H1 (cell line): Measurements from ENCODE around the gene CORO2B. TPM values are rescaled to one million over a fixed set of nuclear protein-coding genes. Genes with fewer than 3 reads are reported as not detected.

ENCODE experiments used
- KDM4A ChIP-seq: IDR thresholded peaks from one replicate; pipeline ENCODE4 v1.7.1; 2012; ENCODE audit warnings: low read depth, mild to moderate bottlenecking, moderate library complexity, low read length, inconsistent platforms; ENCODE audit not compliant: severe bottlenecking
- KDM5A ChIP-seq: fragments of 200-600 bp; IDR thresholded peaks from 2 replicates; pipeline ENCODE4 v1.7.1; 2012; ENCODE audit warnings: mild to moderate bottlenecking, low read length, inconsistent platforms, mixed read lengths
- SAP30 ChIP-seq: fragments of 300-600 bp; sonication (generic); IDR thresholded peaks from 2 replicates; pipeline ENCODE4 v1.7.1; 2012; ENCODE audit warnings: low read length, moderate library complexity, mild to moderate bottlenecking, inconsistent platforms; ENCODE audit not compliant: insufficient read depth, insufficient replicate concordance
- SIRT6 ChIP-seq: IDR thresholded peaks from one replicate; pipeline ENCODE4 v1.7.1; 2012; ENCODE audit warnings: low read length, inconsistent platforms
- polyA plus RNA-seq, 7 experiments: library from polyadenylated mRNA; depleted of rRNA in 3 of 7; stranded (reverse) in 5 of 7; unstranded in 2 of 7; fragments of >200 nt in 5 of 7; fragments of 200-250 nt in 2 of 7; gene quantifications; 1 replicate in 5 of 7; 2 replicates in 1 of 7; 4 replicates in 1 of 7; pipeline versions ENCODE4 v1.2.1 to v1.2.3, GENCODE V29; 2011 to 2013; ENCODE audit warnings: missing spikeins in 2 of 7, mixed read lengths in 2 of 7
- total RNA-seq: library from RNA; stranded (reverse); fragmentation: NEBNext Ultra II Directional; extraction: Animal tissue kit (Norgen Biotek cat#: 25700); gene quantifications from 2 replicates; pipeline ENCODE4 v1.2.1, GENCODE V29; 2021

Gene CORO2B
- total and polyA plus RNA-seq, 2 of the 8 experiments (the other 6 are each of a cell fraction or from before 2014, with no cell fraction given) = 3.4 to 6.7 TPM

GRCh38 chr15:68730976-68731897, 152.4 kb downstream of the CORO2B start (continued):
- TF ChIP-seq KDM4A (no peak), KDM5A (no peak), SIRT6 (no peak), SAP30 (no peak)
